Ovary (tissue), 3 donors: Measurements from ENCODE around the gene NOVA2.

Experiments used
- EP300 ChIP-seq: sonication (generic); formaldehyde crosslinking; IDR thresholded peaks from one replicate; pipeline ENCODE4 v1.6.1; 2017; ENCODE audit warnings: antibody characterized with exemption
- POLR2A ChIP-seq: fragments of 450-650 bp; IDR thresholded peaks from one replicate; pipeline ENCODE4 v1.6.1; 2017; ENCODE audit warnings: antibody characterized with exemption, mild to moderate bottlenecking, moderate library complexity
- TF ChIP-seq, protein P1 (sequence below), 3 donors: fragments of 450-650 bp in 2 of 3; fragments of 200-600 bp in 1 of 3; IDR thresholded peaks; one replicate each; pipeline versions ENCODE4 v1.5.1 to v1.8.0; 2016 to 2022; ENCODE audit warnings: antibody characterized with exemption in 3 of 3, mild to moderate bottlenecking in 1 of 3
- donor health status: DM: no; HTN: no; CAD: no.

DNA sequence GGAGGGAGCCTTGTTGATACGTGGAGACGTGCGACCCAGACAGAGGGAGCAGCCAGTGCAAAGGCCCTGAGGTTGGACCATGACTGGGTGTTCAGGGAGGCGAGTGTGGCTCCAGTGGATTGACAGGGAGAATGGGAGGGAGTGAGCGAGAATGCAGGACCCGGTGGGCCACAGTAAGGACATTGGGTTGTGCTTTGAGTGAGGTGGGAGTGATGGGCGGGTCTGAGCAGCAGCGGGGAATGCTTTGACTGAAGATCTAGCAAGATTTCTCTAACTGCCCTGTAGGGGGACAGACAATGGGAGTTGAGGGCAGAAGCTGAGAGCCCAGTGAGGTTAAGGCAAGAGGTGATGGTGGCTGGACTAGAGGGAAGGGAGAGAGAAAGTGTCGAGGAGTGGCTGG lies 51.4 kb downstream of the NOVA2 start:
- TF ChIP-seq, protein P1, sequence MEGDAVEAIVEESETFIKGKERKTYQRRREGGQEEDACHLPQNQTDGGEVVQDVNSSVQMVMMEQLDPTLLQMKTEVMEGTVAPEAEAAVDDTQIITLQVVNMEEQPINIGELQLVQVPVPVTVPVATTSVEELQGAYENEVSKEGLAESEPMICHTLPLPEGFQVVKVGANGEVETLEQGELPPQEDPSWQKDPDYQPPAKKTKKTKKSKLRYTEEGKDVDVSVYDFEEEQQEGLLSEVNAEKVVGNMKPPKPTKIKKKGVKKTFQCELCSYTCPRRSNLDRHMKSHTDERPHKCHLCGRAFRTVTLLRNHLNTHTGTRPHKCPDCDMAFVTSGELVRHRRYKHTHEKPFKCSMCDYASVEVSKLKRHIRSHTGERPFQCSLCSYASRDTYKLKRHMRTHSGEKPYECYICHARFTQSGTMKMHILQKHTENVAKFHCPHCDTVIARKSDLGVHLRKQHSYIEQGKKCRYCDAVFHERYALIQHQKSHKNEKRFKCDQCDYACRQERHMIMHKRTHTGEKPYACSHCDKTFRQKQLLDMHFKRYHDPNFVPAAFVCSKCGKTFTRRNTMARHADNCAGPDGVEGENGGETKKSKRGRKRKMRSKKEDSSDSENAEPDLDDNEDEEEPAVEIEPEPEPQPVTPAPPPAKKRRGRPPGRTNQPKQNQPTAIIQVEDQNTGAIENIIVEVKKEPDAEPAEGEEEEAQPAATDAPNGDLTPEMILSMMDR (IDR thresholded peaks at IDR 0.05), result no peak
- TF ChIP-seq POLR2A (no peak), EP300 (no peak)
